ENCODE results near the gene ARPP21.

GRCh38 chr3:35721628-35722027 lies 82.3 kb downstream of the ARPP21 start:
- TF ChIP-seq POLR2A (IDR thresholded peaks at IDR 0.05; ENCODE audit: low read length) (no peak), GATA1 (IDR thresholded peaks at IDR 0.05; ENCODE audit: low read depth, low read length) (no peak)
